PC-3 (cell line): Measurements from ENCODE around the gene BPIFB1.

Experiments
- CTCF ChIP-seq: fragments of 300-600 bp; sonication (generic); conservative IDR thresholded peaks from 2 replicates; pipeline ENCODE4 v1.5.1; 2017; ENCODE audit warnings: antibody characterized with exemption, low read depth, mild to moderate bottlenecking, low read length
- EZH2 ChIP-seq: fragments of 300-600 bp; sonication (generic); IDR thresholded peaks from one replicate; pipeline ENCODE4 v1.6.1; 2017; ENCODE audit warnings: antibody characterized with exemption, mild to moderate bottlenecking, low read length; ENCODE audit not compliant: unreplicated experiment

GRCh38 chr20:33284937-33285336 is 1.9 kb downstream of the BPIFB1 start:
- no peak for TF ChIP-seq CTCF
- TF ChIP-seq EZH2 = no peak
